OCI-LY3 (cell line): ENCODE measurements around the gene AGR2.

Source experiments
- EZH2phosphoT487 ChIP-seq: fragments of 200-600 bp; shearing (Covaris generic); IDR thresholded peaks from 2 replicates; pipeline ENCODE4 v1.6.1; 2018; ENCODE audit warnings: antibody characterized with exemption, mixed run types, low read depth
- TF ChIP-seq, protein P1 (sequence below): fragments of 200-600, 300-600 bp; sonication (generic); IDR thresholded peaks from 2 replicates; pipeline ENCODE4 v1.5.1; 2014; ENCODE audit warnings: antibody characterized with exemption, low read length, low read depth

DNA sequence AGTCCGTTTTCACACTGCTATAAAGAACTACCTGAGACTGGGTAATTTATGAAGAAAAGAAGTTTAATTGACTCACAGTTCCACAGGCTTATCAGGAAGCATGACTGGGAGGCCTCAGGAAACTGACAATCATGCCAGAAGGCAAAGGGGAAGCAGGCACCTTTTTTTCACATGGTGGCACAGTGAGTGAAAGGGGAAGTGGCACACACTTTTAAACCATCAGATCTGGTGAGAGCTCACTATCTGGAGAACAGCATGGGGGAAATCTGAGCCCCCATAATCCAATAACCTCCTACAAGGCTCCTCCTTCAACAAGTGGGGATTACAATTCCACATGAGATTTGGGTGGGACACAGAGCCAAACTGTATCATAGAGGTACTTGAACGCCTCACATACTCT lies 47.0 kb upstream of the AGR2 start:
- TF ChIP-seq, protein P1, sequence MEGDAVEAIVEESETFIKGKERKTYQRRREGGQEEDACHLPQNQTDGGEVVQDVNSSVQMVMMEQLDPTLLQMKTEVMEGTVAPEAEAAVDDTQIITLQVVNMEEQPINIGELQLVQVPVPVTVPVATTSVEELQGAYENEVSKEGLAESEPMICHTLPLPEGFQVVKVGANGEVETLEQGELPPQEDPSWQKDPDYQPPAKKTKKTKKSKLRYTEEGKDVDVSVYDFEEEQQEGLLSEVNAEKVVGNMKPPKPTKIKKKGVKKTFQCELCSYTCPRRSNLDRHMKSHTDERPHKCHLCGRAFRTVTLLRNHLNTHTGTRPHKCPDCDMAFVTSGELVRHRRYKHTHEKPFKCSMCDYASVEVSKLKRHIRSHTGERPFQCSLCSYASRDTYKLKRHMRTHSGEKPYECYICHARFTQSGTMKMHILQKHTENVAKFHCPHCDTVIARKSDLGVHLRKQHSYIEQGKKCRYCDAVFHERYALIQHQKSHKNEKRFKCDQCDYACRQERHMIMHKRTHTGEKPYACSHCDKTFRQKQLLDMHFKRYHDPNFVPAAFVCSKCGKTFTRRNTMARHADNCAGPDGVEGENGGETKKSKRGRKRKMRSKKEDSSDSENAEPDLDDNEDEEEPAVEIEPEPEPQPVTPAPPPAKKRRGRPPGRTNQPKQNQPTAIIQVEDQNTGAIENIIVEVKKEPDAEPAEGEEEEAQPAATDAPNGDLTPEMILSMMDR, result no peak
- no peak for TF ChIP-seq EZH2phosphoT487
